Urinary bladder (tissue), 4 donors: ENCODE measurements around the gene BID. TPM values are rescaled to one million over a fixed set of nuclear protein-coding genes. Genes with fewer than 3 reads are reported as not detected.

Source experiments
- DNase-seq: peaks from one replicate; pipeline ENCODE4 v3.0.0-alpha.2; 2015; ENCODE audit errors: extremely low spot score
- H3K27ac ChIP-seq: one replicate; pipeline ENCODE4 v1.5.1; 2013; ENCODE audit warnings: low read depth, mild to moderate bottlenecking, moderate library complexity
- H3K36me3 ChIP-seq: one replicate; pipeline ENCODE4 v1.6.1; 2013; ENCODE audit warnings: mild to moderate bottlenecking, moderate library complexity; ENCODE audit not compliant: insufficient read depth
- H3K4me1 ChIP-seq: one replicate; pipeline ENCODE4 v1.6.1; 2013; ENCODE audit warnings: mild to moderate bottlenecking, moderate library complexity; ENCODE audit not compliant: insufficient read depth
- H3K4me3 ChIP-seq: one replicate; pipeline ENCODE4 v1.5.1; 2013; ENCODE audit warnings: low read depth, low read length
- WGBS: extraction: QIAGEN DNeasy Blood & Tissue Kit; methylation state at CpG from one replicate; pipeline ENCODE4 v1.1.7; 2013; 5-methylcytosine and 5-hydroxymethylcytosine counted together
- polyA plus RNA-seq: library from polyadenylated mRNA; stranded (reverse); fragments of 200-250 nt; gene quantifications from one replicate; pipeline ENCODE4 v1.2.3, GENCODE V29; 2013
- small RNA-seq: library from RNA; depleted of rRNA; stranded (forward); fragments of <200 nt; gene quantifications from one replicate; pipeline ENCODE3, GENCODE V24; 2014
- total RNA-seq: library from RNA; depleted of rRNA; stranded (reverse); fragments of >200 nt; gene quantifications from one replicate; pipeline ENCODE4 v1.2.3, GENCODE V29; 2014
- donor health status: healthy with polysubstance abuse.
- donor health status: healthy.

The BID gene
- total and polyA plus RNA-seq, 2 donors: 19.7 to 32.5 TPM

DNA sequence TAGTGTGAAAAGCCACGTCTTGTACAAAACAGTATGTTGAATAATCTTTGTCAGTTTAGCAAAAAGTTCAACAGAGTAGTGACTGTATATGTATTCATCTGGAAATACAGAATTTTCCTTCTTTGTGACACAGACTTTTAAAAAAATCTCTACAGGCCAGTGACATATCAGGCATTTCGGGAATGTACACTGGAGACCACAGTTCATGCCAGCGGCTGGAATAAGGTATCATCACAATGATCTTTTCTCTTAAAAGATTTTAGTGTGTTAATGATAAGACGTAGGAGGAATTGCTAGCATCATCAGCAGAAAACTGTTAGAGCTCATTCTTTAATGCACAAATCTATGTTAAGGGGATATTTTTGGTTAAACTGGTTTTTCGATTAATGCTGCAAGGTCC lies 78.3 kb downstream of the BID start:
- 91% methylated on average over 5 of the region's 5 CpGs for WGBS
- no peaks in the 10 kb centered on the region for H3K4me1 ChIP-seq
- H3K36me3 ChIP-seq: peaks cover 5% of the 10 kb centered on the region
- DNase-seq: no peak
- no peak overlapping the region for H3K4me3 ChIP-seq
- H3K27ac ChIP-seq: no peak overlapping the region

DNA sequence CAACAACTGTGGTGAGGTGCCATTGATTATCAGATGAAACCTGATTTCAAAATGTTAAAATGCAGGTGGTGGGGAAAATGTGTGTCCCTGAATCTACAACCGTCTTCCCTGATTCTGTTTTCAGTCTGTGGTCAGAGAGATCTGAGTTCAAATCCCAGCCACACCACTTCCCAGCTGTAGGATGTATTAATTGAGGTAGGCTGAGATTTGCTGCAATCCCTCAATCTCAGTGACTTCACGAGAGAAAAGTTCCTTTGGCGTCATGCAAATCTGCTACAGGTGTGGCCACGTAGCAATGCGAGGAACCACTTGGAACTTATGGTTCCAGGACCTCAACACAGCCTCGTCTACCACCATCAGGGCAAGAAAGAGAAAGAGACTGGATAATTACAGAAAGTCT lies 79.5 kb downstream of the BID start:
- no peaks in the 10 kb centered on the region for H3K4me1 ChIP-seq
- no peak for DNase-seq
- H3K4me3 ChIP-seq: no peak overlapping the region
- H3K36me3 ChIP-seq: peaks cover 3% of the 10 kb centered on the region
- 89% methylated on average over 6 of the region's 6 CpGs for WGBS
- no peak overlapping the region for H3K27ac ChIP-seq

DNA sequence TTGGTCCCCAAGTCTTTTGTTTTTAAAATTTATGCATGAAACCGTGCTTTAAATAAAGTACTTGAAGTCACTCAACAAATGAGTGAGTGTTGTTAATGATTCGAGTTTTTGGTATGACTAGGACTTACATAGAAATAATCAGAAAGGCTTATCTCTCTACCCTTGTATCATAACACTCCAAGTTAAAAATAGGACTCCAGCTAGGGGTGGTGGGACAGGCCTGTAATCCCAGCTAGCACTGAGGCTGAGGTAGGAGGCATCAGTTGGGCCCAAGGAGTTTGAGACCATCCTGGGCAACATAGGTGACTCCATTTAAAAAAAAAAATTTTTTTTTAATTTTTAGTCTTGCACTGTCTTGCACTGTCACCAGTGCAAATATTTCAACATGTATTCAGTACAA lies 80.1 kb downstream of the BID start:
- WGBS: 76% methylated on average over 2 of the region's 2 CpGs
- H3K27ac ChIP-seq: no peak overlapping the region
- no peak overlapping the region for H3K4me3 ChIP-seq
- H3K36me3 ChIP-seq: peaks cover 3% of the 10 kb centered on the region
- no peaks in the 10 kb centered on the region for H3K4me1 ChIP-seq
- no peak for DNase-seq

DNA sequence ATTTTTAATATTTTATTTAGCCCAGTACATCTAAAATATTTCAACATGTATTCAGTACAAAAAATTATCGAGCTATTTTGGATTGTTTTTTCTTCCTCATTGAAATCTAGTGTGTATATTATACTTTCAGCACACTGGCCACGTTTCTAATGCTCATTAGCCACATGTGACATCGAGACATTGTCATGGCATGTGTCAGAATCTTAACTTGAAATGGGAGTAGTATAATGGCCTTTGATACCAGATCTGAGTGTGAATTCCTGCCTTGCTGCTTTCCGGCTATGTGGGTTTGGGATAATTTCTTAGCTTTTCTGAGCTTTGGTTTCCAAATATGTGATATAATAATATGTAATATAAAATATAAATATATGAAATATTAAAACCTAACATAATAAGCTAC lies 81.4 kb downstream of the BID start:
- Histone ChIP-seq H3K36me3 (peaks cover 3% of the 10 kb centered on the region), H3K27ac (no peak overlapping the region), H3K4me1 (no peaks in the 10 kb centered on the region), H3K4me3 (no peak overlapping the region)
- DNase-seq: no peak
- WGBS: 92% methylated on average over 4 of the region's 4 CpGs

DNA sequence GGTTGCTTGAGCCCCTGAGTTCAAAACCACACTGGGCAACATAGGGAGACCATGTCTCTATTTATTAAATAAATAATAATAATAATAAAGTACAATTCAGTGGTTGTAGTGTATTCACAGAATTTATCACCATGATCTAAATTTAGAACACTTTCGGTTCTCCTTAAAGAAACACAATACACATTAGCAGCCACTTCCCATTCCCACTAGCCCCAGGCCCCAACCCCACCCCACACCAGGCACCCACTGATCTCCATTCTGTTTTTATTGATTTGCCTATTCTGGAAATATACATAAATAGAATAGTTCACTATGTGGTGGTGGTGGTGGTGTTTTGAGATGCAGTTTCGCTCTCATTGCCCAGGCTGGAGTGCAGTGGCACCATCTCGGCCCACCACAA lies 90.0 kb downstream of the BID start:
- 84% methylated on average over 3 of the region's 3 CpGs for WGBS
- no peak for DNase-seq
- Histone ChIP-seq H3K4me3 (no peak overlapping the region), H3K4me1 (no peaks in the 10 kb centered on the region), H3K27ac (no peak overlapping the region), H3K36me3 (no peaks in the 10 kb centered on the region)

Small RNA genes within 50 kb of the gene (small RNA-seq; reads per million reads assigned to genes)
- not detected for gene MIR3198-1

Other genes starting within 250 kb of the BID start
- not detected for gene SLC25A18, start 211.0 kb downstream of the BID start, total RNA-seq
- 3.7 TPM for gene SLC25A18, start 211.0 kb downstream of the BID start, polyA plus RNA-seq
- 114 TPM for gene ATP6V1E1, start 145.7 kb downstream of the BID start, total RNA-seq
- gene ATP6V1E1, start 145.7 kb downstream of the BID start, polyA plus RNA-seq: 199 TPM
- 40.1 TPM for gene BCL2L13, start 135.7 kb downstream of the BID start, total RNA-seq
- gene BCL2L13, start 135.7 kb downstream of the BID start, polyA plus RNA-seq: 35.0 TPM